ENCODE measurements around the gene NLRC5. TPM values are rescaled to one million over a fixed set of nuclear protein-coding genes. Genes with fewer than 3 reads are reported as not detected.

NLRC5 gene
- total and polyA plus RNA-seq, 10 donors, result 52.0 to 401 (median 219) TPM

- peaks cover 0 to 88% (median 7%) of the 10 kb centered on the region in 6 donors for H3K36me3 ChIP-seq
These were observed 5.9 kb downstream of the NLRC5 start for GRCh38 chr16:56995136-56995805.

DNA sequence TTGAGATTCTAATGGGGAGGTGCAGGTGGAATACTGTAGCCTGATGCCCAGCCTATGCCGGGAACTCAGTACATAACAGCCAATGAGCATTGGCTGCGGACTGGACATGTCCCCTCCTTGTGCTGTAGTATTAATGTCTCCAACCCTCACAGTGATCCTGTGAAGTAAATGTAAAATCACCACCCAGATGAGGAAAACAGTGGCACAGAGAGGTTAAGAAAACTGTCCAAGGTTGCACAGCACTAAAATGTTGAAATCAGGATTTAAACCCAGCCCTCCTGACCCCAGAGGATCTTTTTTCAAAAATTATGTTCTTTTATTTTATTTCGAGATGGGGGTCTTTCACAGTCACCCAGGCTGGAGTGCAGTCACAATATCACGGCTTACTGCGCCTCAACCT lies 7.9 kb downstream of the NLRC5 start:
- Histone ChIP-seq H3K36me3 (peaks cover 0 to 83% (median 7%) of the 10 kb centered on the region in 6 donors), H3K4me3 (no peak overlapping the region), H3K27ac (peak overlapping the region in 6 of 8 donors; percentile 2 to 91 (median 78)), H3K27me3 (replicated peaks in 1 of 7) (no peaks in the 10 kb centered on the region), H3K9me3 (no peaks in the 10 kb centered on the region), H3K4me1 (peaks cover 59 to 100% (median 92%) of the 10 kb centered on the region in 6 donors)
- intact Hi-C loops (cut with DNase I; ENCODE audit: low total_unique reads), result no loop called here
- 94 to 98% (median 95%) methylated on average over 5 of the region's 5 CpGs for WGBS, 5 donors
- no peak for TF ChIP-seq POLR2AphosphoS5 (IDR thresholded peaks at IDR 0.05)
- TF ChIP-seq POLR2A (IDR thresholded peaks at IDR 0.05), result no peak
- DNase-seq, result no peak

More at GRCh38 chr16:56995136-56995805, 5.9 kb downstream of the NLRC5 start:
- DNase-seq, result no peak
- Histone ChIP-seq H3K4me1 (peaks cover 63 to 100% (median 98%) of the 10 kb centered on the region in 6 donors), H3K27me3 (replicated peaks in 1 of 7) (no peaks in the 10 kb centered on the region), H3K4me3 (peak overlapping the region in 1 of 8 donors; percentile 21), H3K9me3 (no peaks in the 10 kb centered on the region), H3K27ac (peak overlapping the region in 6 of 8 donors; percentile 33 to 91 (median 46))
- intact Hi-C loops (cut with DNase I; ENCODE audit: low total_unique reads), result no loop called here
- WGBS, 5 donors, result 73 to 83% (median 76%) methylated on average over 12 of the region's 12 CpGs
- TF ChIP-seq POLR2AphosphoS5 (IDR thresholded peaks at IDR 0.05) (peak in 1 of 3 donors; percentile 20), POLR2A (IDR thresholded peaks at IDR 0.05) (no peak)

DNA sequence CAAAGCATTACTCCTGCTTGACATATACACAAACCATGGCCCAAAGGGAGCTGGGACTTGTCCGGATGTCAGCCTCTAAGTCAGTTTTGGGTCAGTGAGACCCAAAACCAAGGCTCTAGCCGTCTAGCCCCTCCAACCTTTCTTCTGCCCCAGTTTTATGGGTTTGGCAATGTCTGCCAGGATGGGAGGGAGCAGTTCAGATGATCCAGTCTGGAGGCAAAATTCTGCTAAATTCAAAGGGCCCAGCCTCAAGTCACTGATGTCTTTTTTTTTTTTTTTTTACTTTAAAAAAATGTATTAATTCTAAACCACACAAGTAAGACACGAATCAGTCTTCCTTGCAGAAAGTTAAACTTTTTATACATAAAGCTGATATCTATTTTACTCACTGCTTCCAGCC lies 8.6 kb downstream of the NLRC5 start:
- no peaks in the 10 kb centered on the region for H3K27me3 ChIP-seq (replicated peaks in 1 of 7)
- H3K4me1 ChIP-seq, result peaks cover 54 to 99% (median 88%) of the 10 kb centered on the region in 6 donors
- H3K9me3 ChIP-seq, result no peaks in the 10 kb centered on the region
- peak overlapping the region in 6 of 8 donors; percentile 2 to 91 (median 78) for H3K27ac ChIP-seq
- TF ChIP-seq POLR2AphosphoS5 (IDR thresholded peaks at IDR 0.05), result no peak
- TF ChIP-seq POLR2A (IDR thresholded peaks at IDR 0.05), result no peak
- peaks cover 0 to 81% (median 7%) of the 10 kb centered on the region in 6 donors for H3K36me3 ChIP-seq
- DNase-seq, result no peak
- 63 to 77% (median 75%) methylated on average over 3 of the region's 3 CpGs for WGBS, 5 donors
- intact Hi-C loops (cut with DNase I; ENCODE audit: low total_unique reads), result no loop called here
- H3K4me3 ChIP-seq, result no peak overlapping the region

- H3K27ac ChIP-seq, result peak overlapping the region in 6 of 8 donors; percentile 36 to 91 (median 78)
These were observed 9.0 kb downstream of the NLRC5 start for GRCh38 chr16:56998352-56998751.

DNA sequence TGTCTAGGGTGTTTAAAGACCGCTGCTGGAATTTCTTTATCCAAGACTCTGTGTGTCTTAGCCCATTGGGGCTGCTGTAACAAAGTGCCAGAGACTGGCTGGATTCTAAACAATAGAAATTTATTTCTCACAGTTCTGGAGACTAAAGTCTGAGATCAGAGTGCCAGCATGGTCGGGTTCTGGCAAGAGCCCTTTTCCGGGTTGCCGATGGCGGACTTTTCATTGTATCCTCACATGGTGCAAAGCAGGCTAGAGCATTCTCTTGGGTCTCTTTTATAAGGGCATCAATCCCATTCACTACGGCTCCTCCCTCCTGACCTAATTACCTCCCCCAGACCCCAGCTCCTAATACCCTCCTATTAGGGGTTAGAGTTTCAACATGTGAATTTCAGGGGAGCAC lies 9.5 kb downstream of the NLRC5 start:
- 71 to 89% (median 87%) methylated on average over 6 of the region's 6 CpGs for WGBS, 5 donors
- Histone ChIP-seq H3K36me3 (peaks cover 0 to 84% (median 5%) of the 10 kb centered on the region in 6 donors), H3K4me3 (peak overlapping the region in 1 of 8 donors; percentile 36), H3K27me3 (replicated peaks in 1 of 7) (no peaks in the 10 kb centered on the region), H3K4me1 (peaks cover 50 to 99% (median 87%) of the 10 kb centered on the region in 6 donors), H3K9me3 (no peaks in the 10 kb centered on the region), H3K27ac (peak overlapping the region; percentile 61 to 91 (median 78))
- intact Hi-C loops (cut with DNase I; ENCODE audit: low total_unique reads), result no loop called here
- no peak for TF ChIP-seq POLR2AphosphoS5 (IDR thresholded peaks at IDR 0.05)
- TF ChIP-seq POLR2A (IDR thresholded peaks at IDR 0.05), result no peak
- TF ChIP-seq, protein P1, sequence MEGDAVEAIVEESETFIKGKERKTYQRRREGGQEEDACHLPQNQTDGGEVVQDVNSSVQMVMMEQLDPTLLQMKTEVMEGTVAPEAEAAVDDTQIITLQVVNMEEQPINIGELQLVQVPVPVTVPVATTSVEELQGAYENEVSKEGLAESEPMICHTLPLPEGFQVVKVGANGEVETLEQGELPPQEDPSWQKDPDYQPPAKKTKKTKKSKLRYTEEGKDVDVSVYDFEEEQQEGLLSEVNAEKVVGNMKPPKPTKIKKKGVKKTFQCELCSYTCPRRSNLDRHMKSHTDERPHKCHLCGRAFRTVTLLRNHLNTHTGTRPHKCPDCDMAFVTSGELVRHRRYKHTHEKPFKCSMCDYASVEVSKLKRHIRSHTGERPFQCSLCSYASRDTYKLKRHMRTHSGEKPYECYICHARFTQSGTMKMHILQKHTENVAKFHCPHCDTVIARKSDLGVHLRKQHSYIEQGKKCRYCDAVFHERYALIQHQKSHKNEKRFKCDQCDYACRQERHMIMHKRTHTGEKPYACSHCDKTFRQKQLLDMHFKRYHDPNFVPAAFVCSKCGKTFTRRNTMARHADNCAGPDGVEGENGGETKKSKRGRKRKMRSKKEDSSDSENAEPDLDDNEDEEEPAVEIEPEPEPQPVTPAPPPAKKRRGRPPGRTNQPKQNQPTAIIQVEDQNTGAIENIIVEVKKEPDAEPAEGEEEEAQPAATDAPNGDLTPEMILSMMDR (IDR thresholded peaks at IDR 0.05 in 8 of 11, conservative IDR thresholded peaks at IDR 0.05 in 3 of 11), result no peak
- DNase-seq, result no peak

More at GRCh38 chr16:56998352-56998751, 9.0 kb downstream of the NLRC5 start:
- Histone ChIP-seq H3K4me3 (no peak overlapping the region), H3K36me3 (peaks cover 0 to 81% (median 6%) of the 10 kb centered on the region in 6 donors), H3K9me3 (no peaks in the 10 kb centered on the region), H3K27me3 (replicated peaks in 1 of 7) (no peaks in the 10 kb centered on the region), H3K4me1 (peaks cover 52 to 99% (median 87%) of the 10 kb centered on the region in 6 donors)
- intact Hi-C loops (cut with DNase I; ENCODE audit: low total_unique reads), result no loop called here
- DNase-seq, result no peak
- 81 to 92% (median 90%) methylated on average over 3 of the region's 3 CpGs for WGBS, 5 donors
- TF ChIP-seq, protein P1 (IDR thresholded peaks at IDR 0.05 in 8 of 11, conservative IDR thresholded peaks at IDR 0.05 in 3 of 11), result no peak
- TF ChIP-seq POLR2AphosphoS5 (IDR thresholded peaks at IDR 0.05), result no peak
- no peak for TF ChIP-seq POLR2A (IDR thresholded peaks at IDR 0.05)

Measured in spleen (tissue), 11 donors.